Astrocyte of the cerebellum (primary cell): ENCODE measurements around the gene PHGDH.

Experiments used
- DNase-seq: peaks from one replicate; pipeline ENCODE4 v3.0.0-alpha.2; 2011; ENCODE audit warnings: low read depth
- H3K4me3 ChIP-seq: 2 replicates; pipeline ENCODE4 v1.5.1; 2011; ENCODE audit warnings: mild to moderate bottlenecking, low read depth, low read length, moderate library complexity
- in situ Hi-C: cut with HindIII; loops from 2 replicates; pipeline ENCODE4 v1.10.0; 2017; ENCODE audit warnings: low sequenced_read_pairs
- TF ChIP-seq, protein P1 (sequence below): IDR thresholded peaks from 2 replicates; pipeline ENCODE4 v1.5.1; 2012; ENCODE audit warnings: low read length, low read depth, moderate library complexity, mild to moderate bottlenecking; ENCODE audit errors: missing control alignments

Gene PHGDH

DNA sequence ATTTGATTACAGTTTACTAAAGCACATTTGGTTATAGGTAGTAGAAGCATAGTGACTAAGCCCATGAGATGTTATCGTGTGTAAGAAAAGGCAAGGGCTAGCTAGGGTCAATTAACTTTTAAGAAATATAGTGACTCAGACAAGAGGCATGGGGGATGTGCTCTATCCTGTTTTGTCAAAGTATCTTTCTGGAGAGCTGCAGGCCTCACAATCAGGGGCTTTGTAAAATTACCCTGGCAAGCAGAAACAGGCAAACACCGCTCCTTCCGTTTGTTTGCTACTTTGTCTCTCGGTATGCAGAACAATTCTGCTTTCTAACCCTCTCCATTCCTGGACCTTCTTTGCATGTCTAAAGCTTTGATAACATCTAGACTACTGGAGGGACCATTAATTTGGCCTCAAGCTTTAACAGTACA, 37.6 kb upstream of the PHGDH start:
- DNase-seq: no peak
- no peak overlapping the region for H3K4me3 ChIP-seq
- TF ChIP-seq, protein P1, sequence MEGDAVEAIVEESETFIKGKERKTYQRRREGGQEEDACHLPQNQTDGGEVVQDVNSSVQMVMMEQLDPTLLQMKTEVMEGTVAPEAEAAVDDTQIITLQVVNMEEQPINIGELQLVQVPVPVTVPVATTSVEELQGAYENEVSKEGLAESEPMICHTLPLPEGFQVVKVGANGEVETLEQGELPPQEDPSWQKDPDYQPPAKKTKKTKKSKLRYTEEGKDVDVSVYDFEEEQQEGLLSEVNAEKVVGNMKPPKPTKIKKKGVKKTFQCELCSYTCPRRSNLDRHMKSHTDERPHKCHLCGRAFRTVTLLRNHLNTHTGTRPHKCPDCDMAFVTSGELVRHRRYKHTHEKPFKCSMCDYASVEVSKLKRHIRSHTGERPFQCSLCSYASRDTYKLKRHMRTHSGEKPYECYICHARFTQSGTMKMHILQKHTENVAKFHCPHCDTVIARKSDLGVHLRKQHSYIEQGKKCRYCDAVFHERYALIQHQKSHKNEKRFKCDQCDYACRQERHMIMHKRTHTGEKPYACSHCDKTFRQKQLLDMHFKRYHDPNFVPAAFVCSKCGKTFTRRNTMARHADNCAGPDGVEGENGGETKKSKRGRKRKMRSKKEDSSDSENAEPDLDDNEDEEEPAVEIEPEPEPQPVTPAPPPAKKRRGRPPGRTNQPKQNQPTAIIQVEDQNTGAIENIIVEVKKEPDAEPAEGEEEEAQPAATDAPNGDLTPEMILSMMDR: no peak
- in situ Hi-C loops: no loop called here

DNA sequence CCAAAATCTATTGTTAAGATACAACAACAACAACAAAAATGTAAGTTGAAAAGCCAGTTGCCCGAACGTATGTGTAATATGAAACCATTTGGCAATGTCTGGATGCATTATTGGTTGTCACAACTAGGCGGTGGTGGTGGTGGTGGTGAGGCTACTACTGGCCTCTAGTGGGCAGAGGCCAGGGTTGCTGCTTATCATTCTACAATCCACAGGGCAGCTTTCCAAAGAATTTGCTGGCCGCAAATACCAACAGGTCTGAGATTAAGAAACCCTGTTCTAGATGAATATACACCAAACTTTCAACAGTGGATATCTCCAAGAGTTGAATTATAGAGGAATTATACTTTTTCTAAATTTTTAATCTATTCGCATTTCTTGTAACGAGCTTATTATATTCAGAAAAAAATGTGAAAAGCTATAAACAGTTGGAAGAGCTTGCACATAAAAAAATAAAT, 36.9 kb upstream of the PHGDH start:
- TF ChIP-seq, protein P1: no peak
- H3K4me3 ChIP-seq: no peak overlapping the region
- DNase-seq: peak; percentile 45
- in situ Hi-C loops: no loop called here

DNA sequence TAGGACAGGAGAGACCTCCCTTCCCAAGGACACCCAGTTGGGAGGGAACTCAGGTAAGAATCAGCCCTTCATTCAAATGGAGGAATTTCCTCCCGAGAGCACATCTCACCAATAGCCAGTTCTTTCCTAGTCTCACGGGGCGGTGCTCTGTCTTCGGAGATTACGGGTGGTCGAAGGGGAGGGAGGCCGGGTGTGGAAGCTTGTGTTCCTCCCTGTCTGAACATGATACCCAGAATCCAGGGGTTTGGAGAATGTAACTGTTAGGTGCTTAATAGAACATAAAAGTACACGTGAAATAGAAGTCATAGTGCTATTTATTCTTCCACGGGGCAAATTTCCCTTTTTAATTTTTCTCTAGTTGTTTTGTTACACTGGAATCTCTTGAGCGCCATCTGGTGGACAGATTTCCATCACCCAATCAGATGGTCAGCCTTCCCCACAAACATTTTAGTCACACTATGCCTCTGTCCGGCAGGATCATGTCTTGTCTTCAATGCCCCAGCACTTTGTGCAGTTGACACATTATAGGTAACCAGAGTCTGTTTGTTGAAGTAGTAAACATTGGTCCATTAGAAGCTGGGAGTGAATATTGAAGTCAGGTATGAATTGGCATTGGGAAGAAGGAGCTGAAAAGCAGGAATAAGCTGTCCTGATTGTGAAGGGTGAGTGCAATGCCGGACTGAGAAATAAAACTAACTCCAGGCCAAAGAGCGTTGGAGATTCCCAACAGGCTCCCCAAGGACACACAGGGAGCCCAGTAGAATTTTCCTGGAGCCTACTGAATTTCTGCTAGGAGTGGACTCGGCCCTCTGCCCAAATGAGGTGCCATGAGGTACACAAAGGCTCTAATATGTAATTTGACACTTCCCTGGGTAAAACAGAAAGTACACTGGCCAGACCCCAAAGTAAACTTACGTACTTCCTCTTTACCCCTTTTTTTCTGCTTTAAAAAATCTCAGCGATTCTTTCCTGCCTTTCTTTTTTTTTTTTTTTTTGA, 36.1 kb upstream of the PHGDH start:
- in situ Hi-C loops: no loop called here
- peak overlapping the region; percentile 35 for H3K4me3 ChIP-seq
- TF ChIP-seq, protein P1: peak; percentile 80
- DNase-seq: peak; percentile 80

DNA sequence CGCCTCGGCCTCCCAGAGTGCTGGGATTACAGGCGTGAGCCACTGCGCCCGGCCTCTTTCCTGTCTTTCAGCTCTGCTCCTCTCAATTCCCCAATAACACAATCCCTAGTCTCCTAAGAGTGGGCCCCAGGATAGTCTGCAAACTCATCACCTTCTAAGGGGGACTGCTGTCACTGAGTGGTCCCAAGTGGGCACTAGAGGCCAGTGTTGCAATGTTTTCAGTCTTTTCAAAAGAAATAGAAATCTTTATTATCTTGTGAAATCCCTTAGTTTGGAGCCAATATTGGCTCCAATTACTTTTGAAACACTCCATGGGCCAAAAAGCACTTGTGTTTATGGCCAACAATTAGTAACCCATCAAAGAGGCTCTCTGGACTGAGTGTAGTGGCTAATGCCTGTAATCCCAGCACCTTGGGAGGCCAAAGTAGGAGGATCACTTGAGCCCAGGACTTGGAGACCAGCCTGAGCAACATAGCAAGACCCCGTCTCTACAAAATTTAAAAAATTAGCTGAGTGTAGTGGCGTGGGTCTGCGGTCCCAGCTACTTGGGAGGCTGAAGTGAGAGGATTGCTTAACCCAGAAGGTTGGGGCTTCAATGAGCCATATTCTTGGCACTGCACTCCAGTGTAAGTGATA, 35.0 kb upstream of the PHGDH start:
- in situ Hi-C loops: no loop called here
- TF ChIP-seq, protein P1: no peak
- no peak overlapping the region for H3K4me3 ChIP-seq
- no peak for DNase-seq

DNA sequence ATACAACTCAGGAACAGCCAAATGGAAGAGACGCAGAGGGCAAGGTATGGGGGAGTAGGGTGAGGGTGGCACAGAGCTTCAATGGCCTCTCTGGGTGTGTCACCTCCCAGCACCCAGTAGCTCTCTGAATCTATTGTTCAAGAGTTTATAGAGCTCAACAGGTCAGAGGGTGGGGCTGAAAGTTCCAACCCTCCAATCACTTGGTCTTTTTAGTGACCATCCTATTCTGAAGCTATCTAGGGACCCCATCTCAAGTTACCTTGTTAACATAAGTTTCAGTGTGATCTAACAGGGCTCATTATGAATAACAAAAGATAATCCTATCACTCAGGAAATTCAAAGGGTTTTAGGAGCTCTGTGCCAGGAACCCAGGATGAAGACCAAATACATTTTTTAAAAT, 32.5 kb upstream of the PHGDH start:
- TF ChIP-seq, protein P1: no peak
- H3K4me3 ChIP-seq: no peak overlapping the region
- in situ Hi-C loops: no loop called here
- no peak for DNase-seq

DNA sequence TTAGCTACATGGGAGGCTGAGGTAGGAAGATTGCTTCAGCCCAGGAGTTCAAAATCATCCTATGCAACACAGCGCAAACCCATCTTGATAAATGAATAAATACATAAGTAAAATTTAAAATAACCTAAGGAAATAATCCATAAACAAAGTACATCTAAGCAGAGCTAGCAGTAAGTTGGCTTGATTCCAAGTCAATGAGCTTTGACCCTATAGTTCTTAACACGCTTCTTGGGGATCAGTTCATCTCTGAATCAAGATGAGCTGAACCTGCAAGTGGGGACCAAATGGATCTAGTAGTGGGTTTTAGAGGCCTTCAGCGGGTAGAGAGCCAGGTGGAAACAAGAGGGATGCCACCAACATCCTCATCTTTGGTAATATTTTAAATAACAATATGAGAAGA, 31.5 kb upstream of the PHGDH start:
- DNase-seq: no peak
- TF ChIP-seq, protein P1: no peak
- no peak overlapping the region for H3K4me3 ChIP-seq
- in situ Hi-C loops: no loop called here
